Liver (tissue), 9 donors: ENCODE data around the gene CSNK2B. TPM values are rescaled to one million over a fixed set of nuclear protein-coding genes. Genes with fewer than 3 reads are reported as not detected.
A peak's percentile ranks its signal among the peaks of the same experiment; 100 is the strongest.

Experiments
- DNase-seq: peaks from one replicate; pipeline ENCODE4 v3.0.0-alpha.2; 2017; ENCODE audit warnings: low spot score
- H3K27ac ChIP-seq, 2 donors: one replicate each; pipeline ENCODE4 v1.7.0; 2013; ENCODE audit warnings: inconsistent platforms in 2 of 2, low read length in 2 of 2, control low read depth in 1 of 2, low read depth in 1 of 2, mild to moderate bottlenecking in 1 of 2
- H3K27me3 ChIP-seq, 4 donors: one replicate each; pipeline versions ENCODE4 v1.6.1 to v1.7.0; 2013; ENCODE audit warnings: low read length in 3 of 4, inconsistent platforms in 1 of 4, mild to moderate bottlenecking in 1 of 4, moderate library complexity in 1 of 4; ENCODE audit not compliant: control insufficient read depth in 4 of 4, insufficient read depth in 4 of 4
- H3K36me3 ChIP-seq, 4 donors: one replicate each; pipeline versions ENCODE4 v1.6.1 to v1.7.0; 2013; ENCODE audit warnings: low read length in 3 of 4, mild to moderate bottlenecking in 3 of 4, low read depth in 1 of 4, moderate library complexity in 1 of 4; ENCODE audit not compliant: control insufficient read depth in 4 of 4, insufficient read depth in 3 of 4
- H3K4me1 ChIP-seq, 4 donors: one replicate each; pipeline versions ENCODE4 v1.6.1 to v1.7.0; 2013; ENCODE audit warnings: low read length in 3 of 4, mild to moderate bottlenecking in 3 of 4, moderate library complexity in 1 of 4; ENCODE audit not compliant: control insufficient read depth in 4 of 4, insufficient read depth in 4 of 4
- H3K4me3 ChIP-seq, 3 donors: one replicate each; pipeline versions ENCODE4 v1.6.1 to v1.7.0; 2013; ENCODE audit warnings: low read length in 3 of 3, control low read depth in 1 of 3, low read depth in 1 of 3, mild to moderate bottlenecking in 1 of 3
- H3K9ac ChIP-seq, 2 donors: one replicate each; pipeline ENCODE4 v1.7.0; 2013; ENCODE audit warnings: low read length in 2 of 2, mild to moderate bottlenecking in 2 of 2, moderate library complexity in 2 of 2, control low read depth in 1 of 2, low read depth in 1 of 2
- H3K9me3 ChIP-seq, 4 donors: one replicate each; pipeline versions ENCODE4 v1.6.1 to v1.7.0; 2013; ENCODE audit warnings: low read length in 3 of 4; ENCODE audit not compliant: control insufficient read depth in 4 of 4
- EGR1 ChIP-seq, 2 donors: IDR thresholded peaks; 2 replicates each; pipeline ENCODE4 v1.6.1; 2016 to 2018; ENCODE audit warnings: antibody characterized with exemption in 2 of 2, low read depth in 2 of 2
- FOXA1 ChIP-seq: IDR thresholded peaks from 2 replicates; pipeline ENCODE4 v1.6.1; 2016; ENCODE audit warnings: antibody characterized with exemption
- FOXA2 ChIP-seq: IDR thresholded peaks from 2 replicates; pipeline ENCODE4 v1.6.1; 2016; ENCODE audit warnings: antibody characterized with exemption
- GABPA ChIP-seq, 2 donors: IDR thresholded peaks in 1 of 2; conservative IDR thresholded peaks in 1 of 2; 2 replicates each; pipeline ENCODE4 v1.6.1; 2016; ENCODE audit warnings: antibody characterized with exemption in 2 of 2, mild to moderate bottlenecking in 1 of 2, moderate library complexity in 1 of 2
- HNF4A ChIP-seq, 2 donors: conservative IDR thresholded peaks; 2 replicates each; pipeline ENCODE4 v1.6.1; 2016; ENCODE audit warnings: antibody characterized with exemption in 2 of 2, mild to moderate bottlenecking in 2 of 2
- HNF4G ChIP-seq: IDR thresholded peaks from 2 replicates; pipeline ENCODE4 v1.6.1; 2016; ENCODE audit warnings: antibody characterized with exemption
- NR2F2 ChIP-seq: IDR thresholded peaks from 2 replicates; pipeline ENCODE4 v1.6.1; 2016; ENCODE audit warnings: antibody characterized with exemption
- RAD21 ChIP-seq, 2 donors: IDR thresholded peaks; 2 replicates each; pipeline ENCODE4 v1.6.1; 2016; ENCODE audit warnings: antibody characterized with exemption in 2 of 2, mild to moderate bottlenecking in 2 of 2
- RXRA ChIP-seq, 2 donors: IDR thresholded peaks; 2 replicates each; pipeline ENCODE4 v1.6.1; 2017 to 2018; ENCODE audit warnings: antibody characterized with exemption in 2 of 2, mild to moderate bottlenecking in 1 of 2
- SP1 ChIP-seq: IDR thresholded peaks from 2 replicates; pipeline ENCODE4 v1.6.1; 2018; ENCODE audit warnings: antibody characterized with exemption, mild to moderate bottlenecking
- TAF1 ChIP-seq: conservative IDR thresholded peaks from 2 replicates; pipeline ENCODE4 v1.6.1; 2016; ENCODE audit warnings: antibody characterized with exemption, mild to moderate bottlenecking
- YY1 ChIP-seq: IDR thresholded peaks from 2 replicates; pipeline ENCODE4 v1.6.1; 2016; ENCODE audit warnings: antibody characterized with exemption, mild to moderate bottlenecking
- WGBS: extraction: QIAGEN DNeasy Blood & Tissue Kit; methylation state at CpG from one replicate; pipeline ENCODE4 v1.1.7; 2013; 5-methylcytosine and 5-hydroxymethylcytosine counted together
- polyA plus RNA-seq, 2 donors: library from polyadenylated mRNA; stranded (reverse) in 1 of 2; unstranded in 1 of 2; fragments of 200-250 nt in 1 of 2; fragments of >200 nt in 1 of 2; fragmentation: Nextera tagmentation in 1 of 2; extraction: Ambion mirVana in 1 of 2; gene quantifications; one replicate each; pipeline versions ENCODE4 v1.2.1 to v1.2.3, GENCODE V29; 2013 to 2015
- total RNA-seq, 2 donors: library from RNA; depleted of rRNA; stranded (reverse); fragments of >200 nt; gene quantifications; one replicate each; pipeline ENCODE4 v1.2.3, GENCODE V29; 2014
- TF ChIP-seq, protein P1 (sequence below): IDR thresholded peaks from 2 replicates; pipeline ENCODE4 v1.6.1; 2016; ENCODE audit warnings: antibody characterized with exemption, mild to moderate bottlenecking
- TF ChIP-seq, protein P2 (sequence below): IDR thresholded peaks from 2 replicates; pipeline ENCODE4 v1.6.1; 2016; ENCODE audit warnings: antibody characterized with exemption
- TF ChIP-seq, protein P3 (sequence below): IDR thresholded peaks from 2 replicates; pipeline ENCODE4 v1.6.1; 2016; ENCODE audit warnings: antibody characterized with exemption
- TF ChIP-seq, protein P4 (sequence below): fragments of 150-350 bp; IDR thresholded peaks from 2 replicates; pipeline ENCODE4 v1.5.1; 2017; ENCODE audit warnings: improper control_type of control experiment, low read depth, low read length; ENCODE audit not compliant: missing input control
- TF ChIP-seq, protein P5 (sequence below): IDR thresholded peaks from 2 replicates; pipeline ENCODE4 v1.6.1; 2016; ENCODE audit warnings: antibody characterized with exemption
- donor health status: healthy.
- donor health status: healthy.
- donor health status: healthy.
- donor health status: healthy.
- donor health status: healthy.

The CSNK2B gene
- total and polyA plus RNA-seq, 4 donors, result 58.1 to 108 (median 77.0) TPM

DNA sequence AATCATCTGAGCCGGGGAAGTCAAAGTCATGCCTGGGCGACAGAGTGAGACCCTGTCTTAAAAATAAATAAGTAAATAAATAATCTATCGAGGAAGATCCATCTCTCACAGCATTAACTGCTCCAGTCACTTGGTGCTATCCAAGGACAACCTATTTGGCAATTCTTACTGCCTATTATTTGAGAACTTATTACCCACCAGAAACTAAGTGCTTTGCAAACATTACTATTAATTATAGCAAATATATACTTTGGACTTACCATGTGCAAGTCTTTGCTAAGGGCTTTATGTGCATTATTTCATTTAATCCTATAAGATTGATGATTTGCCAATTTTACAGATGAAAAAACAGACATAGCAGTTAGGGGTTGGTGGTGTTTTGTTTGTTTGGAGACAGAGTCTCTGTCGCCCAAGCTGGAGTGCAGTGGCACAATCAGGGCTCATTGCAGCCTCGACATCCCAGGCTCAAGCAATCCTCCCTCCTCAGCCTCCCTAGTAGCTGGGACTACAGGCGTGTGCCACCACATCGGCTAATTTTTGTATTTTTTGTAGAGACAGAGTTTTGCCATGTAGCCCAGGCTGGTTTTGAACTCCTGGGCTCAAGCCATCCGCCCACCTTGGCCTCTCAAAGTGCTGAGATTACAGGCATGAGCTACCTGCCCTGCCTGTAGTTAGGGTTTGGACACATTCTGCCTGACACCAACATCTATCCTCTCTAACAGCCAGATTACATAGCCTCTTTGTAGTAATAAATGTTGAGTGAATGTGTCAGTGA, 11.1 kb upstream of the CSNK2B start:
- H3K9me3 ChIP-seq, result no peaks in the 10 kb centered on the region
- TF ChIP-seq HNF4G (no peak), NR2F2 (no peak), SP1 (no peak), HNF4A (conservative IDR thresholded peaks at IDR 0.05) (no peak), GABPA (IDR thresholded peaks at IDR 0.05 in 1 of 2, conservative IDR thresholded peaks at IDR 0.05 in 1 of 2) (no peak), FOXA2 (no peak), RXRA (IDR thresholded peaks at IDR 0.05) (no peak), TAF1 (no peak), YY1 (no peak), FOXA1 (no peak), RAD21 (IDR thresholded peaks at IDR 0.05) (no peak), EGR1 (IDR thresholded peaks at IDR 0.05; ENCODE audit: low read depth in 2 of 2) (no peak)
- TF ChIP-seq, protein P1, sequence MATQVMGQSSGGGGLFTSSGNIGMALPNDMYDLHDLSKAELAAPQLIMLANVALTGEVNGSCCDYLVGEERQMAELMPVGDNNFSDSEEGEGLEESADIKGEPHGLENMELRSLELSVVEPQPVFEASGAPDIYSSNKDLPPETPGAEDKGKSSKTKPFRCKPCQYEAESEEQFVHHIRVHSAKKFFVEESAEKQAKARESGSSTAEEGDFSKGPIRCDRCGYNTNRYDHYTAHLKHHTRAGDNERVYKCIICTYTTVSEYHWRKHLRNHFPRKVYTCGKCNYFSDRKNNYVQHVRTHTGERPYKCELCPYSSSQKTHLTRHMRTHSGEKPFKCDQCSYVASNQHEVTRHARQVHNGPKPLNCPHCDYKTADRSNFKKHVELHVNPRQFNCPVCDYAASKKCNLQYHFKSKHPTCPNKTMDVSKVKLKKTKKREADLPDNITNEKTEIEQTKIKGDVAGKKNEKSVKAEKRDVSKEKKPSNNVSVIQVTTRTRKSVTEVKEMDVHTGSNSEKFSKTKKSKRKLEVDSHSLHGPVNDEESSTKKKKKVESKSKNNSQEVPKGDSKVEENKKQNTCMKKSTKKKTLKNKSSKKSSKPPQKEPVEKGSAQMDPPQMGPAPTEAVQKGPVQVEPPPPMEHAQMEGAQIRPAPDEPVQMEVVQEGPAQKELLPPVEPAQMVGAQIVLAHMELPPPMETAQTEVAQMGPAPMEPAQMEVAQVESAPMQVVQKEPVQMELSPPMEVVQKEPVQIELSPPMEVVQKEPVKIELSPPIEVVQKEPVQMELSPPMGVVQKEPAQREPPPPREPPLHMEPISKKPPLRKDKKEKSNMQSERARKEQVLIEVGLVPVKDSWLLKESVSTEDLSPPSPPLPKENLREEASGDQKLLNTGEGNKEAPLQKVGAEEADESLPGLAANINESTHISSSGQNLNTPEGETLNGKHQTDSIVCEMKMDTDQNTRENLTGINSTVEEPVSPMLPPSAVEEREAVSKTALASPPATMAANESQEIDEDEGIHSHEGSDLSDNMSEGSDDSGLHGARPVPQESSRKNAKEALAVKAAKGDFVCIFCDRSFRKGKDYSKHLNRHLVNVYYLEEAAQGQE, result no peak
- TF ChIP-seq, protein P2, sequence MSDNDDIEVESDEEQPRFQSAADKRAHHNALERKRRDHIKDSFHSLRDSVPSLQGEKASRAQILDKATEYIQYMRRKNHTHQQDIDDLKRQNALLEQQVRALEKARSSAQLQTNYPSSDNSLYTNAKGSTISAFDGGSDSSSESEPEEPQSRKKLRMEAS, result no peak
- TF ChIP-seq, protein P3, sequence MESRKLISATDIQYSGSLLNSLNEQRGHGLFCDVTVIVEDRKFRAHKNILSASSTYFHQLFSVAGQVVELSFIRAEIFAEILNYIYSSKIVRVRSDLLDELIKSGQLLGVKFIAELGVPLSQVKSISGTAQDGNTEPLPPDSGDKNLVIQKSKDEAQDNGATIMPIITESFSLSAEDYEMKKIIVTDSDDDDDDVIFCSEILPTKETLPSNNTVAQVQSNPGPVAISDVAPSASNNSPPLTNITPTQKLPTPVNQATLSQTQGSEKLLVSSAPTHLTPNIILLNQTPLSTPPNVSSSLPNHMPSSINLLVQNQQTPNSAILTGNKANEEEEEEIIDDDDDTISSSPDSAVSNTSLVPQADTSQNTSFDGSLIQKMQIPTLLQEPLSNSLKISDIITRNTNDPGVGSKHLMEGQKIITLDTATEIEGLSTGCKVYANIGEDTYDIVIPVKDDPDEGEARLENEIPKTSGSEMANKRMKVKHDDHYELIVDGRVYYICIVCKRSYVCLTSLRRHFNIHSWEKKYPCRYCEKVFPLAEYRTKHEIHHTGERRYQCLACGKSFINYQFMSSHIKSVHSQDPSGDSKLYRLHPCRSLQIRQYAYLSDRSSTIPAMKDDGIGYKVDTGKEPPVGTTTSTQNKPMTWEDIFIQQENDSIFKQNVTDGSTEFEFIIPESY, result no peak
- TF ChIP-seq, protein P4, sequence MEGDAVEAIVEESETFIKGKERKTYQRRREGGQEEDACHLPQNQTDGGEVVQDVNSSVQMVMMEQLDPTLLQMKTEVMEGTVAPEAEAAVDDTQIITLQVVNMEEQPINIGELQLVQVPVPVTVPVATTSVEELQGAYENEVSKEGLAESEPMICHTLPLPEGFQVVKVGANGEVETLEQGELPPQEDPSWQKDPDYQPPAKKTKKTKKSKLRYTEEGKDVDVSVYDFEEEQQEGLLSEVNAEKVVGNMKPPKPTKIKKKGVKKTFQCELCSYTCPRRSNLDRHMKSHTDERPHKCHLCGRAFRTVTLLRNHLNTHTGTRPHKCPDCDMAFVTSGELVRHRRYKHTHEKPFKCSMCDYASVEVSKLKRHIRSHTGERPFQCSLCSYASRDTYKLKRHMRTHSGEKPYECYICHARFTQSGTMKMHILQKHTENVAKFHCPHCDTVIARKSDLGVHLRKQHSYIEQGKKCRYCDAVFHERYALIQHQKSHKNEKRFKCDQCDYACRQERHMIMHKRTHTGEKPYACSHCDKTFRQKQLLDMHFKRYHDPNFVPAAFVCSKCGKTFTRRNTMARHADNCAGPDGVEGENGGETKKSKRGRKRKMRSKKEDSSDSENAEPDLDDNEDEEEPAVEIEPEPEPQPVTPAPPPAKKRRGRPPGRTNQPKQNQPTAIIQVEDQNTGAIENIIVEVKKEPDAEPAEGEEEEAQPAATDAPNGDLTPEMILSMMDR, result no peak
- TF ChIP-seq, protein P5, sequence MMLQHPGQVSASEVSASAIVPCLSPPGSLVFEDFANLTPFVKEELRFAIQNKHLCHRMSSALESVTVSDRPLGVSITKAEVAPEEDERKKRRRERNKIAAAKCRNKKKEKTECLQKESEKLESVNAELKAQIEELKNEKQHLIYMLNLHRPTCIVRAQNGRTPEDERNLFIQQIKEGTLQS, result no peak
- DNase-seq, result no peak
- H3K27ac ChIP-seq, result peak overlapping the region; percentile 80 to 86
- H3K4me1 ChIP-seq, result peaks cover 13 to 79% (median 65%) of the 10 kb centered on the region in 4 donors
- H3K9ac ChIP-seq, result peak overlapping the region in 1 of 2 donors; percentile 75
- WGBS, result 79% methylated on average over 8 of the region's 8 CpGs
- H3K36me3 ChIP-seq, result peaks cover 0 to 6% (median 3%) of the 10 kb centered on the region in 4 donors
- no peaks in the 10 kb centered on the region for H3K27me3 ChIP-seq
- no peak overlapping the region for H3K4me3 ChIP-seq
